IMR-90 (cell line): ENCODE measurements around the gene EMC9. TPM values are rescaled to one million over a fixed set of nuclear protein-coding genes. Genes with fewer than 3 reads are reported as not detected.

ENCODE experiments used
- ATAC-seq: fragments of 200-7000 bp; cut with Tn5 transposase; 2 replicates; pipeline ENCODE4 v1.9.1; 2020; ENCODE audit warnings: low read depth, mild to moderate bottlenecking, moderate library complexity
- BruUV-seq: library from RNA; stranded (reverse); fragments of 400-500 nt; replicated peaks from 2 replicates; lab custom pipeline; 2021; lab: Mats Ljungman, UMichigan
- CTCF ChIA-PET: fragments of 300-600 bp; formaldehyde crosslinking; extraction: SDS; loops from one replicate; lab custom pipeline; 2021; ENCODE audit warnings: antibody characterized with exemption; lab: Yijun Ruan, JAX
- POLR2A ChIA-PET: fragments of 300-600 bp; sonication (Branson Sonifier 250); formaldehyde crosslinking; loops from one replicate; lab custom pipeline; 2022; ENCODE audit warnings: antibody characterized with exemption; ENCODE audit not compliant: unreplicated experiment; lab: Charles Lee
- DNase-seq: peaks from one replicate; pipeline ENCODE4 v3.0.0; 2013
- H2AFZ ChIP-seq: replicated peaks from 2 replicates; pipeline ENCODE3; 2013; ENCODE audit warnings: low read length, mild to moderate bottlenecking; ENCODE audit not compliant: poor library complexity
- H2AK5ac ChIP-seq: 2 replicates; pipeline ENCODE4 v1.6.1; 2013; ENCODE audit warnings: low read depth, low read length, inconsistent platforms
- H2AK9ac ChIP-seq: replicated peaks from 2 replicates; pipeline ENCODE3; 2013; ENCODE audit warnings: mild to moderate bottlenecking, low read depth, low read length, moderate library complexity; ENCODE audit not compliant: poor library complexity
- H2BK120ac ChIP-seq: 2 replicates; pipeline ENCODE4 v1.6.1; 2013; ENCODE audit warnings: low read depth, low read length, inconsistent platforms
- H2BK15ac ChIP-seq: 3 replicates; pipeline ENCODE4 v1.6.1; 2013; ENCODE audit warnings: low read depth, low read length, inconsistent platforms
- H2BK20ac ChIP-seq: 2 replicates; pipeline ENCODE4 v1.6.1; 2013; ENCODE audit warnings: low read depth, mild to moderate bottlenecking, inconsistent platforms, low read length, moderate library complexity
- H2BK5ac ChIP-seq: 2 replicates; pipeline ENCODE4 v1.6.1; 2013; ENCODE audit warnings: mild to moderate bottlenecking, low read depth, low read length, inconsistent platforms; ENCODE audit not compliant: poor library complexity, severe bottlenecking
- H3K14ac ChIP-seq: replicated peaks from 2 replicates; pipeline ENCODE4 v1.6.1; 2013; ENCODE audit warnings: low read depth, low read length, inconsistent platforms
- H3K18ac ChIP-seq: 2 replicates; pipeline ENCODE4 v1.6.1; 2013; ENCODE audit warnings: low read depth, low read length, control low read depth
- H3K23ac ChIP-seq: 2 replicates; pipeline ENCODE4 v1.6.1; 2013; ENCODE audit warnings: low read depth, low read length, inconsistent platforms
- H3K27ac ChIP-seq: 2 replicates; pipeline ENCODE4 v1.5.1; 2013; ENCODE audit warnings: mild to moderate bottlenecking, control low read depth, low read length; ENCODE audit not compliant: insufficient read depth
- H3K27me3 ChIP-seq: 2 replicates; pipeline ENCODE4 v1.6.1; 2013; ENCODE audit warnings: low read length; ENCODE audit not compliant: control insufficient read depth, insufficient read depth
- H3K36me3 ChIP-seq: 2 replicates; pipeline ENCODE4 v1.6.1; 2013; ENCODE audit warnings: low read length, mixed read lengths; ENCODE audit not compliant: control insufficient read depth, insufficient read depth
- H3K4ac ChIP-seq: 2 replicates; pipeline ENCODE4 v1.6.1; 2013; ENCODE audit warnings: low read depth, low read length, inconsistent platforms
- H3K4me1 ChIP-seq: 2 replicates; pipeline ENCODE4 v1.6.1; 2013; ENCODE audit warnings: low read length, mixed read lengths; ENCODE audit not compliant: control insufficient read depth, insufficient read depth
- H3K4me2 ChIP-seq: 2 replicates; pipeline ENCODE4 v1.6.1; 2013; ENCODE audit warnings: low read depth, mild to moderate bottlenecking, control low read depth, low read length, moderate library complexity
- H3K4me3 ChIP-seq: 2 replicates; pipeline ENCODE4 v1.5.1; 2013; ENCODE audit warnings: low read depth, mild to moderate bottlenecking, control low read depth, low read length, moderate library complexity; ENCODE audit not compliant: insufficient read depth
- H3K56ac ChIP-seq: 2 replicates; pipeline ENCODE4 v1.6.1; 2013; ENCODE audit warnings: low read length, inconsistent platforms; ENCODE audit not compliant: insufficient read depth; ENCODE audit errors: extremely low read depth
- H3K79me1 ChIP-seq, 2 experiments: 2 replicates each; pipeline ENCODE4 v1.6.1; 2013; ENCODE audit warnings: low read length in 2 of 2, inconsistent platforms in 1 of 2, low read depth in 1 of 2
- H3K9ac ChIP-seq: 2 replicates; pipeline ENCODE4 v1.6.1; 2013; ENCODE audit warnings: low read depth, low read length, control low read depth
- H3K9me1 ChIP-seq: 2 replicates; pipeline ENCODE4 v1.6.1; 2013; ENCODE audit warnings: low read length, inconsistent platforms; ENCODE audit not compliant: insufficient read depth
- H3K9me3 ChIP-seq: 2 replicates; pipeline ENCODE4 v1.6.1; 2013; ENCODE audit warnings: low read length; ENCODE audit not compliant: control insufficient read depth, insufficient read depth
- H4K20me1 ChIP-seq: 2 replicates; pipeline ENCODE4 v1.6.1; 2013; ENCODE audit warnings: low read length, inconsistent platforms; ENCODE audit not compliant: insufficient read depth
- H4K5ac ChIP-seq: 2 replicates; pipeline ENCODE4 v1.6.1; 2013; ENCODE audit warnings: mild to moderate bottlenecking, low read depth, low read length, control low read depth
- H4K8ac ChIP-seq, 2 experiments: 2 replicates each; pipeline ENCODE4 v1.6.1; 2013; ENCODE audit warnings: low read depth in 2 of 2, low read length in 2 of 2, control low read depth in 1 of 2, inconsistent platforms in 1 of 2
- H4K91ac ChIP-seq: 2 replicates; pipeline ENCODE4 v1.6.1; 2013; ENCODE audit warnings: low read depth, low read length, inconsistent platforms; ENCODE audit not compliant: insufficient read depth
- BHLHE40 ChIP-seq: fragments of 150-350 bp; IDR thresholded peaks from 2 replicates; pipeline ENCODE4 v1.6.1; 2016; ENCODE audit warnings: mild to moderate bottlenecking, low read depth, low read length
- CEBPB ChIP-seq: IDR thresholded peaks from 2 replicates; pipeline ENCODE4 v1.6.1; 2012; ENCODE audit warnings: low read depth, low read length, improper control_type of control experiment
- ELK1 ChIP-seq: fragments of 150-350 bp; IDR thresholded peaks from 2 replicates; pipeline ENCODE4 v1.6.1; 2016; ENCODE audit warnings: low read depth, mild to moderate bottlenecking, low read length, moderate library complexity, borderline replicate concordance
- MAZ ChIP-seq: IDR thresholded peaks from 2 replicates; pipeline ENCODE4 v1.6.1; 2012; ENCODE audit warnings: low read depth, mild to moderate bottlenecking, low read length, improper control_type of control experiment, moderate library complexity, borderline replicate concordance
- MXI1 ChIP-seq: IDR thresholded peaks from 2 replicates; pipeline ENCODE4 v1.6.1; 2012; ENCODE audit warnings: low read depth, mild to moderate bottlenecking, low read length, moderate library complexity, borderline replicate concordance
- RAD21 ChIP-seq: IDR thresholded peaks from 2 replicates; pipeline ENCODE4 v1.6.1; 2012; ENCODE audit warnings: low read length, improper control_type of control experiment
- WGBS, 2 experiments: methylation state at CpG; one replicate each; pipeline versions ENCODE4 v1.1.5 to v1.1.7; 2013; ENCODE audit warnings: missing lambda C conversion rate in 2 of 2; ENCODE audit not compliant: insufficient read length in 1 of 2; ENCODE audit errors: extremely low coverage in 2 of 2; 5-methylcytosine and 5-hydroxymethylcytosine counted together
- dilution Hi-C: fragments of 300-500 bp; cut with HindIII; formaldehyde crosslinking; loops from one replicate; pipeline ENCODE4 v1.14.3; 2018; ENCODE audit warnings: low sequenced_read_pairs; ENCODE audit not compliant: unreplicated experiment
- in situ Hi-C: fragments of 300-500 bp; cut with MboI; formaldehyde crosslinking; loops from 3 replicates; pipeline ENCODE4 v1.14.3; 2019; ENCODE audit warnings: low sequenced_read_pairs, inconsistent platforms, mixed read lengths
- intact Hi-C: fragments of 100-400 bp; cut with micrococcal nuclease; formaldehyde crosslinking; loops from 2 replicates; pipeline ENCODE4 v1.10.0; 2022
- polyA plus RNA-seq, 3 experiments: library from polyadenylated mRNA; depleted of rRNA; stranded (reverse); fragments of >200 nt; gene quantifications; 2 replicates each; pipeline ENCODE4 v1.2.3, GENCODE V29; 2012; ENCODE audit warnings: low replicate concordance in 1 of 3
- total RNA-seq: library from RNA; depleted of rRNA; stranded (reverse); fragments of >200 nt; gene quantifications from 2 replicates; pipeline ENCODE4 v1.2.3, GENCODE V29; 2012
- TF ChIP-seq, protein P1 (sequence below): conservative IDR thresholded peaks from 2 replicates; pipeline ENCODE4 v1.5.1; 2012; ENCODE audit warnings: mild to moderate bottlenecking, low read depth, low read length, improper control_type of control experiment

Gene EMC9
- total and polyA plus RNA-seq, 2 of the 4 experiments (the other 2 are of a cell fraction): 15.1 to 19.2 TPM

DNA sequence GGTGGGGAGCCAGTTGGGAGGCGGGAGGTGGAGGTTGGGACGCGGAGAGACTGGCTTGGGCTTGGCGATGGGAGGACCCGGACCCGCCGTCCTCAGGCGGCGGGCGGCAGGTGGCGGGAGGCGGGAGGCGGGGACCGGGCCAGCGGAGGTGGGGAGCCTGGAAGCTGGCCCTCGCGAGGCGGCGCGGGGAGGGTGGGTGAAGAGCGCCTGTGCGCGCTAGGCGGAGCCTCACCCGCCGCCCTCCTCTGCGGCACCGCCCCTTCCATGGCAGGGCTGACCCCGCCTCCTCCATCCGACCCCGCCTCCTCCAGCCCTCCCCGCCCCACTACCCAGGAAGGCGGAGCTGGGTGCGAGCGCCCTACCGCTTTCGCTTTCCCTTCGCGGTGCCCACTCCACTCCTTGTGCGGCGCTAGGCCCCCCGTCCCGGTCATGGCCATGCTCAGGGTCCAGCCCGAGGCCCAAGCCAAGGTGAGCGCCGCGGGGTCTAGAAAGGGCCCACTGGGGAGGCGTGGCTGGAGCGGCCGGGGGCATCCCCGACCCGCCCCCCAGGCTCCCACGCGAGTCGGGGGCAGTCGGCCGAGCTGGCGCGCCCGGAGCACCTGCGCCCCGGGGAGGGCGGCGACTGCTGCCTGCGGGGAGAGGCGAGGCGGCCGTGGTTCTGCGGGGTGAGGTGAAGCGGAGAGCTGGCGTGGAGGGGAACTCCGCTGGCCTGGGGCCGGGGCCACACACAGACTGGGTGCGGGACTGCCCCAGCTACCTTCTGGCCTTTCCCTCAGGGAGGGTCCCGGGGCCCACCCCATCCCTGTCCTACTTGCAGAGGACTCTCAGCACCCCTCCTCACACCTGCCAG lies 5.3 kb downstream of the EMC9 start, which contains the start of gene PSME1:
TSS of gene PSME1 (plus strand) at position 361 of the 850 bp plus-strand sequence. CDS start at position 430, 69 bp downstream.
- peaks cover 17 to 44% of the 10 kb centered on the region in 2 experiments; a peak in 3 of 4 replicates for H3K79me1 ChIP-seq
- in situ Hi-C loops (loop anchor here (10.0 to 25.0 kb wide), 3 partner anchors 299 to 1049 kb away; partner anchors contain the start of genes ACIN1, BCL2L2, C14orf119 and PABPN1), dilution Hi-C loops (no loop called here), intact Hi-C loops (no loop called here)
- peak within 1 kb of the TSS; percentile 73 for H3K14ac ChIP-seq
- no peak within 1 kb of the TSS for H2BK20ac ChIP-seq
- peaks cover 17% of the 10 kb centered on the region for H4K20me1 ChIP-seq
- H2BK5ac ChIP-seq: peak within 1 kb of the TSS; percentile 78
- peak within 1 kb of the TSS; percentile 79 for H3K27ac ChIP-seq
- peak within 1 kb of the TSS; percentile 71 for H3K4ac ChIP-seq
- H2AFZ ChIP-seq: peak within 1 kb of the TSS; percentile 99
- H4K5ac ChIP-seq: no peak within 1 kb of the TSS
- POLR2A ChIA-PET: interaction anchor here (0.6 to 1.0 kb wide), 3 partner anchors 11 to 22 kb away, joined by 3 to 7 read pairs (median 3); partner anchors contain the start of genes DCAF11 and RNF31
- peaks cover 11% of the 10 kb centered on the region for H3K4me1 ChIP-seq
- BruUV-seq: no TSS peak
- H2BK15ac ChIP-seq: no peak within 1 kb of the TSS
- ATAC-seq (peak; percentile 99), DNase-seq (peak; percentile 82)
- peak within 1 kb of the TSS; percentile 97 for H3K4me3 ChIP-seq
- TF ChIP-seq MAZ: peak; percentile 77
- TF ChIP-seq, protein P1, sequence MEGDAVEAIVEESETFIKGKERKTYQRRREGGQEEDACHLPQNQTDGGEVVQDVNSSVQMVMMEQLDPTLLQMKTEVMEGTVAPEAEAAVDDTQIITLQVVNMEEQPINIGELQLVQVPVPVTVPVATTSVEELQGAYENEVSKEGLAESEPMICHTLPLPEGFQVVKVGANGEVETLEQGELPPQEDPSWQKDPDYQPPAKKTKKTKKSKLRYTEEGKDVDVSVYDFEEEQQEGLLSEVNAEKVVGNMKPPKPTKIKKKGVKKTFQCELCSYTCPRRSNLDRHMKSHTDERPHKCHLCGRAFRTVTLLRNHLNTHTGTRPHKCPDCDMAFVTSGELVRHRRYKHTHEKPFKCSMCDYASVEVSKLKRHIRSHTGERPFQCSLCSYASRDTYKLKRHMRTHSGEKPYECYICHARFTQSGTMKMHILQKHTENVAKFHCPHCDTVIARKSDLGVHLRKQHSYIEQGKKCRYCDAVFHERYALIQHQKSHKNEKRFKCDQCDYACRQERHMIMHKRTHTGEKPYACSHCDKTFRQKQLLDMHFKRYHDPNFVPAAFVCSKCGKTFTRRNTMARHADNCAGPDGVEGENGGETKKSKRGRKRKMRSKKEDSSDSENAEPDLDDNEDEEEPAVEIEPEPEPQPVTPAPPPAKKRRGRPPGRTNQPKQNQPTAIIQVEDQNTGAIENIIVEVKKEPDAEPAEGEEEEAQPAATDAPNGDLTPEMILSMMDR: no peak
- no peak for TF ChIP-seq BHLHE40
- no peak for TF ChIP-seq CEBPB
- TF ChIP-seq RAD21: no peak
- peak; percentile 58; the same call in 1 of the 2 replicates for TF ChIP-seq MXI1
- no peak for TF ChIP-seq ELK1
- peak within 1 kb of the TSS; percentile 32 for H2BK120ac ChIP-seq
- H4K8ac ChIP-seq: peak within 1 kb of the TSS in 1 of 2 experiments; percentile 77; a peak in 2 of 4 replicates
- 1% methylated on average over 33 of the region's 75 CpGs; no CpG with 5 or more reads in 1 of the 2 experiments for WGBS, 2 experiments
- H4K91ac ChIP-seq: peak within 1 kb of the TSS; percentile 81
- H3K9me3 ChIP-seq: no peaks in the 10 kb centered on the region
- H3K56ac ChIP-seq: peak within 1 kb of the TSS; percentile 64; the same call in 1 of the 2 replicates
- peaks cover 19% of the 10 kb centered on the region for H3K9me1 ChIP-seq
- CTCF ChIA-PET: interaction anchor here (0.9 to 1.5 kb wide), 3 partner anchors 9 to 78 kb away, joined by 3 to 4 read pairs (median 3); no protein-coding TSS in a partner anchor
- H2AK9ac ChIP-seq: peak within 1 kb of the TSS; percentile 82
- H2AK5ac ChIP-seq: peak within 1 kb of the TSS; percentile 59
- H3K23ac ChIP-seq: peak within 1 kb of the TSS; percentile 88
- no peak within 1 kb of the TSS for H3K18ac ChIP-seq
- no peaks in the 10 kb centered on the region for H3K27me3 ChIP-seq
- H3K4me2 ChIP-seq: peak within 1 kb of the TSS; percentile 92
- peak within 1 kb of the TSS; percentile 72 for H3K9ac ChIP-seq
- H3K36me3 ChIP-seq: peaks cover 23% of the 10 kb centered on the region
